HepG2 (cell line): ENCODE results near the gene LARP4. TPM values are rescaled to one million over a fixed set of nuclear protein-coding genes. Genes with fewer than 3 reads are reported as not detected.

Experiments
- AGO1 ChIP-seq: fragments of 200-400 bp; formaldehyde crosslinking; IDR thresholded peaks from 2 replicates; pipeline ENCODE4 v1.6.1; 2017; ENCODE audit warnings: mild to moderate bottlenecking, low read depth, low read length, moderate library complexity; ENCODE audit not compliant: poor library complexity, severe bottlenecking
- AGO2 ChIP-seq: fragments of 200-400 bp; formaldehyde crosslinking; optimal IDR thresholded peaks from 2 replicates; pipeline ENCODE3; 2017; ENCODE audit warnings: mild to moderate bottlenecking, low read depth, low read length, moderate library complexity
- CEBPZ ChIP-seq: IDR thresholded peaks from 2 replicates; pipeline ENCODE4 v1.6.1; 2012; ENCODE audit warnings: low read length, improper control_type of control experiment
- FOXK1 ChIP-seq: sonication (generic); formaldehyde crosslinking; IDR thresholded peaks from 2 replicates; pipeline ENCODE4 v1.4.0; 2020; ENCODE audit warnings: low read depth, missing genetic modification reagents, borderline replicate concordance
- GFI1 ChIP-seq: sonication (generic); formaldehyde crosslinking; IDR thresholded peaks from 2 replicates; pipeline ENCODE4 v1.5.0; 2020; ENCODE audit warnings: missing genetic modification reagents, mild to moderate bottlenecking, borderline replicate concordance
- HMGA1 ChIP-seq: sonication (generic); formaldehyde crosslinking; conservative IDR thresholded peaks from 2 replicates; pipeline ENCODE4 v1.4.0; 2020; ENCODE audit warnings: missing genetic modification reagents
- KLF9 ChIP-seq: IDR thresholded peaks from 2 replicates; pipeline ENCODE4 v1.6.1; 2016; ENCODE audit warnings: low read depth
- LRRFIP1 ChIP-seq: sonication (generic); formaldehyde crosslinking; conservative IDR thresholded peaks from 2 replicates; pipeline ENCODE4 v1.4.0; 2020; ENCODE audit warnings: missing genetic modification reagents
- MED13 ChIP-seq: sonication (generic); formaldehyde crosslinking; IDR thresholded peaks from 2 replicates; pipeline ENCODE4 v1.5.0; 2020; ENCODE audit warnings: missing genetic modification reagents
- MYC ChIP-seq: sonication (generic); formaldehyde crosslinking; IDR thresholded peaks from 2 replicates; pipeline ENCODE4 v1.9.0; 2021; ENCODE audit warnings: missing genetic modification reagents, borderline replicate concordance
- SUZ12 ChIP-seq: fragments of 150-350 bp; IDR thresholded peaks from 2 replicates; pipeline ENCODE4 v1.6.1; 2014; ENCODE audit warnings: low read depth, low read length
- TFAP4 ChIP-seq: sonication (generic); IDR thresholded peaks from 2 replicates; pipeline ENCODE4 v1.6.1; 2016; ENCODE audit warnings: low read depth, borderline replicate concordance
- ZC3H13 ChIP-seq: sonication (generic); formaldehyde crosslinking; IDR thresholded peaks from 2 replicates; pipeline ENCODE4 v1.8.1; 2023; ENCODE audit warnings: mild to moderate bottlenecking, missing genetic modification reagents, moderate library complexity
- ZMYM4 ChIP-seq: sonication (generic); formaldehyde crosslinking; IDR thresholded peaks from 2 replicates; pipeline ENCODE4 v1.8.1; 2023; ENCODE audit warnings: mild to moderate bottlenecking, missing genetic modification reagents
- ZNF276 ChIP-seq: sonication (generic); formaldehyde crosslinking; IDR thresholded peaks from 2 replicates; pipeline ENCODE4 v1.4.0; 2020; ENCODE audit warnings: mild to moderate bottlenecking, low read depth, missing genetic modification reagents
- ZNF335 ChIP-seq: sonication (generic); formaldehyde crosslinking; IDR thresholded peaks from 2 replicates; pipeline ENCODE4 v1.4.0; 2020; ENCODE audit warnings: missing genetic modification reagents
- ZNF513 ChIP-seq: sonication (generic); formaldehyde crosslinking; conservative IDR thresholded peaks from 2 replicates; pipeline ENCODE4 v1.5.0; 2020; ENCODE audit warnings: missing genetic modification reagents
- ZNF564 ChIP-seq: sonication (generic); formaldehyde crosslinking; IDR thresholded peaks from 2 replicates; pipeline ENCODE4 v1.8.1; 2023; ENCODE audit warnings: mild to moderate bottlenecking, missing genetic modification reagents
- ZSCAN9 ChIP-seq: IDR thresholded peaks from 2 replicates; pipeline ENCODE4 v1.6.1; 2016; ENCODE audit warnings: borderline replicate concordance
- polyA plus RNA-seq, 8 experiments: library from polyadenylated mRNA; depleted of rRNA in 3 of 8; stranded (reverse) in 7 of 8; unstranded in 1 of 8; fragments of >200 nt; fragmentation: Illumina TruSeq in 4 of 8; extraction: Trizol in 4 of 8; gene quantifications; 2 replicates each; pipeline versions ENCODE4 v1.2.1 to v1.2.3, GENCODE V29; 2011 to 2016; ENCODE audit warnings: low read depth in 4 of 8, missing spikeins in 1 of 8, mixed read lengths in 1 of 8; ENCODE audit not compliant: insufficient read depth in 1 of 8
- total RNA-seq, 5 experiments: library from RNA; depleted of rRNA; stranded (reverse); fragments of >200 nt; fragmentation: Illumina TruSeq; extraction: Trizol; gene quantifications; 2 replicates each; pipeline ENCODE4 v1.2.3, GENCODE V29; 2016; ENCODE audit warnings: low read depth in 1 of 5

LARP4 gene
- total and polyA plus RNA-seq, 2 of the 13 experiments (the other 11 are each of a cell fraction or from before 2014, with no cell fraction given), result 16.4 to 42.7 TPM

- TF ChIP-seq LRRFIP1 (no peak), ZMYM4 (CRISPR knock-in tag) (peak; percentile 74), ZNF513 (CRISPR knock-in tag) (no peak), SUZ12 (no peak), KLF9 (no peak; the same call in 1 of the 2 replicates), MED13 (CRISPR knock-in tag) (no peak), HMGA1 (CRISPR knock-in tag) (no peak), TFAP4 (peak; percentile 52; the same call in 1 of the 2 replicates), ZNF335 (CRISPR knock-in tag) (no peak), FOXK1 (CRISPR knock-in tag) (peak; percentile 67; the same call in 1 of the 2 replicates), ZSCAN9 (CRISPR knock-in tag) (no peak; the same call in 1 of the 2 replicates), AGO2 (peak; percentile 89), MYC (CRISPR knock-in tag) (peak; percentile 89), ZNF276 (no peak), ZC3H13 (CRISPR knock-in tag) (peak; percentile 58), GFI1 (CRISPR knock-in tag) (peak; percentile 75), AGO1 (peak; percentile 70), ZNF564 (CRISPR knock-in tag) (peak; percentile 80), CEBPZ (no peak)
Observed at GRCh38 chr12:50400638-50401499, at the start of gene LARP4 (continued).
